SK-N-SH (cell line): Measurements from ENCODE around the gene ZRANB3. TPM values are rescaled to one million over a fixed set of nuclear protein-coding genes. Genes with fewer than 3 reads are reported as not detected.

Experiments used
- CTCF ChIA-PET: fragments of 300-600, 350-600 bp; formaldehyde crosslinking; extraction: SDS; loops from one replicate; lab custom pipeline; 2021; lab: Yijun Ruan, JAX
- POLR2A ChIA-PET: fragments of 350-600 bp; sonication (Branson Sonifier 250); formaldehyde crosslinking; extraction: SDS; loops from one replicate; lab custom pipeline; 2020; ENCODE audit warnings: antibody characterized with exemption, inconsistent platforms; lab: Yijun Ruan, JAX
- DNase-seq: peaks from one replicate; pipeline ENCODE4 v3.0.0; 2012
- H2AFZ ChIP-seq: fragments of 200-600 bp; sonication (generic); 2 replicates; pipeline ENCODE4 v1.8.1; 2016; ENCODE audit warnings: antibody characterized with exemption, mild to moderate bottlenecking, low read depth
- H3F3A ChIP-seq: fragments of 200-600 bp; sonication (generic); replicated peaks from 2 replicates; pipeline ENCODE3; 2016; ENCODE audit warnings: antibody characterized with exemption, mild to moderate bottlenecking; ENCODE audit not compliant: insufficient read depth
- H3K27ac ChIP-seq, 2 experiments: fragments of 200-500 bp in 1 of 2; fragments of 200-600 bp in 1 of 2; sonication (Bioruptor generic) in 1 of 2; sonication (generic), shearing (Covaris generic) in 1 of 2; 2 replicates each; pipeline versions ENCODE4 v1.5.1 to v1.6.1; 2014 to 2016; ENCODE audit warnings: low read depth in 2 of 2, inconsistent platforms in 1 of 2, low read length in 1 of 2, mild to moderate bottlenecking in 1 of 2, mixed read lengths in 1 of 2
- H3K27me3 ChIP-seq: fragments of 200-600 bp; sonication (generic), shearing (Covaris generic); 2 replicates; pipeline ENCODE4 v1.6.1; 2016; ENCODE audit warnings: mixed run types; ENCODE audit not compliant: insufficient read depth
- H3K36me3 ChIP-seq, 2 experiments: fragments of 200-500 bp in 1 of 2; fragments of 200-600 bp in 1 of 2; sonication (Bioruptor generic) in 1 of 2; sonication (generic) in 1 of 2; replicated peaks in 1 of 2; 2 replicates each; pipeline versions ENCODE3 to v1.5.1; 2014 to 2016; ENCODE audit warnings: low read length in 1 of 2, mild to moderate bottlenecking in 1 of 2; ENCODE audit not compliant: insufficient read depth in 2 of 2, control insufficient read depth in 1 of 2
- H3K4me1 ChIP-seq, 2 experiments: fragments of 200-500 bp in 1 of 2; fragments of 200-600 bp in 1 of 2; sonication (Bioruptor generic) in 1 of 2; sonication (generic), shearing (Covaris generic) in 1 of 2; 2 replicates each; pipeline versions ENCODE4 v1.5.1 to v1.6.1; 2014 to 2016; ENCODE audit warnings: low read depth in 1 of 2, low read length in 1 of 2, mixed run types in 1 of 2; ENCODE audit not compliant: insufficient read depth in 2 of 2, control insufficient read depth in 1 of 2
- H3K4me2 ChIP-seq: fragments of 200-600 bp; sonication (generic), shearing (Covaris generic); 2 replicates; pipeline ENCODE4 v1.6.1; 2017; ENCODE audit warnings: mixed run types
- H3K4me3 ChIP-seq, 2 experiments: fragments of 200-500 bp in 1 of 2; fragments of 200-600 bp in 1 of 2; sonication (Bioruptor generic) in 1 of 2; sonication (generic), shearing (Covaris generic) in 1 of 2; 2 replicates each; pipeline versions ENCODE4 v1.5.1 to v1.8.1; 2014 to 2016; ENCODE audit warnings: low read depth in 2 of 2, inconsistent platforms in 1 of 2, low read length in 1 of 2, mild to moderate bottlenecking in 1 of 2, mixed read lengths in 1 of 2, moderate library complexity in 1 of 2
- H3K79me2 ChIP-seq: fragments of 200-600 bp; sonication (generic); 2 replicates; pipeline ENCODE4 v1.8.1; 2017; ENCODE audit warnings: mild to moderate bottlenecking; ENCODE audit not compliant: insufficient read depth
- H3K9ac ChIP-seq: fragments of 200-600 bp; sonication (generic); 2 replicates; pipeline ENCODE4 v1.6.1; 2017; ENCODE audit warnings: mixed run types
- H3K9me2 ChIP-seq: fragments of 200-600 bp; sonication (generic); 2 replicates; pipeline ENCODE4 v1.6.1; 2017; ENCODE audit warnings: mixed run types
- H3K9me3 ChIP-seq: fragments of 200-600 bp; sonication (generic); 2 replicates; pipeline ENCODE4 v1.6.1; 2017; ENCODE audit warnings: mixed run types, mild to moderate bottlenecking, moderate library complexity
- H4K20me1 ChIP-seq: fragments of 200-600 bp; sonication (generic); 2 replicates; pipeline ENCODE4 v1.6.1; 2017; ENCODE audit warnings: mild to moderate bottlenecking, mixed run types; ENCODE audit not compliant: insufficient read depth
- CHD2 ChIP-seq: fragments of 150-350 bp; IDR thresholded peaks from 2 replicates; pipeline ENCODE4 v1.6.1; 2018; ENCODE audit warnings: low read length; ENCODE audit not compliant: partially characterized antibody
- CTCF ChIP-seq: fragments of 200-600 bp; sonication (generic); IDR thresholded peaks from 2 replicates; pipeline ENCODE4 v1.6.1; 2017; ENCODE audit warnings: antibody characterized with exemption, mild to moderate bottlenecking, moderate library complexity
- ELF1 ChIP-seq: IDR thresholded peaks from 2 replicates; pipeline ENCODE4 v1.4.0; 2012
- EP300 ChIP-seq, 2 experiments: IDR thresholded peaks; 2 replicates each; pipeline versions ENCODE4 v1.4.0 to v1.6.1; 2012; ENCODE audit warnings: borderline replicate concordance in 1 of 2, low read depth in 1 of 2, low read length in 1 of 2
- EZH2phosphoT487 ChIP-seq: fragments of 200-600 bp; sonication (generic); IDR thresholded peaks from 2 replicates; pipeline ENCODE4 v1.6.1; 2017; ENCODE audit warnings: low read depth, mixed run types, mild to moderate bottlenecking, antibody characterized with exemption, moderate library complexity, borderline replicate concordance
- FOXJ3 ChIP-seq: sonication (generic); formaldehyde crosslinking; IDR thresholded peaks from 2 replicates; pipeline ENCODE4 v1.5.1; 2020; ENCODE audit warnings: mild to moderate bottlenecking, missing genetic modification reagents
- FOXM1 ChIP-seq: IDR thresholded peaks from 2 replicates; pipeline ENCODE4 v1.4.0; 2012; ENCODE audit warnings: low read depth, mild to moderate bottlenecking
- GABPA ChIP-seq: IDR thresholded peaks from 2 replicates; pipeline ENCODE4 v1.4.0; 2012; ENCODE audit warnings: low read depth, mild to moderate bottlenecking
- GATA2 ChIP-seq: sonication (generic); formaldehyde crosslinking; IDR thresholded peaks from 2 replicates; pipeline ENCODE4 v1.5.0; 2020; ENCODE audit warnings: mild to moderate bottlenecking, missing genetic modification reagents
- IRF3 ChIP-seq: fragments of 150-350 bp; IDR thresholded peaks from 2 replicates; pipeline ENCODE4 v1.6.1; 2016; ENCODE audit warnings: mild to moderate bottlenecking, low read depth, low read length
- JUND ChIP-seq: IDR thresholded peaks from 2 replicates; pipeline ENCODE4 v1.4.0; 2012
- MAX ChIP-seq: IDR thresholded peaks from 2 replicates; pipeline ENCODE4 v1.4.0; 2012; ENCODE audit warnings: low read depth
- PBX3 ChIP-seq: IDR thresholded peaks from 2 replicates; pipeline ENCODE4; 2012
- POLR2AphosphoS5 ChIP-seq: IDR thresholded peaks from 2 replicates; pipeline ENCODE4 v1.6.1; 2012; ENCODE audit warnings: low read depth, low read length
- RXRA ChIP-seq: IDR thresholded peaks from 2 replicates; pipeline ENCODE4 v1.4.0; 2012; ENCODE audit warnings: low read depth, mild to moderate bottlenecking, borderline replicate concordance
- SMC3 ChIP-seq: IDR thresholded peaks from 2 replicates; pipeline ENCODE4 v1.6.1; 2012; ENCODE audit warnings: low read depth, low read length, improper control_type of control experiment
- TEAD4 ChIP-seq: IDR thresholded peaks from 2 replicates; pipeline ENCODE4 v1.4.0; 2012; ENCODE audit warnings: mild to moderate bottlenecking, borderline replicate concordance; ENCODE audit not compliant: insufficient read depth
- USF1 ChIP-seq: IDR thresholded peaks from 2 replicates; pipeline ENCODE4 v1.4.0; 2012; ENCODE audit warnings: low read depth, borderline replicate concordance
- USF2 ChIP-seq: fragments of 150-350 bp; IDR thresholded peaks from 2 replicates; pipeline ENCODE4 v1.6.1; 2017; ENCODE audit warnings: antibody characterized with exemption, low read length, low read depth, borderline replicate concordance
- WGBS: methylation state at CpG from one replicate; pipeline ENCODE4 v1.1.6; 2017; ENCODE audit warnings: low lambda C conversion rate; 5-methylcytosine and 5-hydroxymethylcytosine counted together
- polyA plus RNA-seq, 3 experiments: library from polyadenylated mRNA; depleted of rRNA; stranded (reverse); fragments of >200 nt; gene quantifications; 2 replicates each; pipeline ENCODE4 v1.2.3, GENCODE V29; 2012

Gene ZRANB3
- polyA plus RNA-seq, 1 of the 3 experiments (the other 2 are of a cell fraction): 4.1 TPM

- no peak overlapping the region for H3K4me2 ChIP-seq
- H3F3A ChIP-seq: no peaks in the 10 kb centered on the region
- H3K79me2 ChIP-seq: no peaks in the 10 kb centered on the region
- ChIA-PET CTCF (no interaction called here), POLR2A (no interaction called here)
- H3K9me3 ChIP-seq: no peaks in the 10 kb centered on the region
- peaks cover 0 to 2% of the 10 kb centered on the region in 2 experiments for H3K36me3 ChIP-seq
- no peaks in the 10 kb centered on the region for H4K20me1 ChIP-seq
- H3K27me3 ChIP-seq: no peaks in the 10 kb centered on the region
- DNase-seq: no peak
- 70% methylated on average over 2 of the region's 2 CpGs for WGBS
- no peak overlapping the region for H2AFZ ChIP-seq
- no peak for TF ChIP-seq ELF1
- no peak for TF ChIP-seq CTCF
- no peak for TF ChIP-seq FOXM1
- TF ChIP-seq GABPA: no peak
- H3K4me1 ChIP-seq: peaks cover 0 to 4% of the 10 kb centered on the region in 2 experiments; a peak in 2 of 4 replicates
- no peak overlapping the region for H3K9ac ChIP-seq
- no peaks in the 10 kb centered on the region for H3K9me2 ChIP-seq
- H3K4me3 ChIP-seq: no peak overlapping the region
- no peak overlapping the region for H3K27ac ChIP-seq
Measured at GRCh38 chr2:135208016-135208415, 323.0 kb downstream of the ZRANB3 start.

- no peaks in the 10 kb centered on the region for H3K4me1 ChIP-seq
Measured at GRCh38 chr2:135203944-135204343, 327.1 kb downstream of the ZRANB3 start.

More at GRCh38 chr2:135203944-135204343, 327.1 kb downstream of the ZRANB3 start:
- TF ChIP-seq RXRA (no peak), EP300 (IDR thresholded peaks at IDR 0.05; ENCODE audit: borderline replicate concordance in 1 of 2, low read depth in 1 of 2, low read length in 1 of 2) (no peak), EZH2phosphoT487 (no peak), JUND (no peak), USF2 (no peak), IRF3 (no peak), USF1 (no peak), POLR2AphosphoS5 (no peak), SMC3 (no peak), GATA2 (CRISPR knock-in tag) (no peak), MAX (no peak), TEAD4 (no peak), PBX3 (no peak), ELF1 (no peak), CHD2 (no peak), FOXJ3 (CRISPR knock-in tag) (no peak), CTCF (no peak)
- H3F3A ChIP-seq: no peaks in the 10 kb centered on the region
- H3K79me2 ChIP-seq: no peaks in the 10 kb centered on the region
- ChIA-PET POLR2A (no interaction called here), CTCF (no interaction called here)
- WGBS: 94% methylated on average over 3 of the region's 3 CpGs
- no peak overlapping the region for H2AFZ ChIP-seq
- no peak overlapping the region for H3K27ac ChIP-seq
- no peaks in the 10 kb centered on the region for H3K9me2 ChIP-seq
- H3K4me2 ChIP-seq: no peak overlapping the region
- no peaks in the 10 kb centered on the region for H4K20me1 ChIP-seq
- no peak for DNase-seq
- H3K27me3 ChIP-seq: no peaks in the 10 kb centered on the region
- no peak overlapping the region for H3K9ac ChIP-seq
- H3K9me3 ChIP-seq: no peaks in the 10 kb centered on the region
- no peak overlapping the region for H3K4me3 ChIP-seq
- H3K36me3 ChIP-seq: peaks cover 0 to 7% of the 10 kb centered on the region in 2 experiments
